Left renal pelvis (tissue), 4 donors: Measurements from ENCODE around the gene TMEM254. TPM values are rescaled to one million over a fixed set of nuclear protein-coding genes. Genes with fewer than 3 reads are reported as not detected.
"Not testable (repeated sequence)": the region's sequence is repeated elsewhere in the genome, so short reads cannot be mapped to it uniquely, and the experiment has no call there.

Experiments
- DNase-seq, 4 donors: peaks; one replicate each; pipeline ENCODE4 v3.0.0-alpha.2; 2013; ENCODE audit warnings: low read depth in 4 of 4, low spot score in 3 of 4
- polyA plus RNA-seq, 4 donors: library from polyadenylated mRNA; unstranded; fragments of 120-200 nt; gene quantifications; one replicate each; pipeline ENCODE4 v1.2.1, GENCODE V29; 2013; ENCODE audit not compliant: insufficient read length in 4 of 4

The TMEM254 gene
- polyA plus RNA-seq, 4 donors = 43.7 to 63.2 (median 59.9) TPM

- no peak for DNase-seq
Observed at GRCh38 chr10:80131499-80131901, 53.0 kb downstream of the TMEM254 start.

- no peak for DNase-seq
Observed at GRCh38 chr10:80132299-80133139, 54.1 kb downstream of the TMEM254 start, which contains the start of gene PLAC9. Gene PLAC9 (plus strand): TSS chr10:80132730. CDS start chr10:80132763, 33 bp downstream.

DNA sequence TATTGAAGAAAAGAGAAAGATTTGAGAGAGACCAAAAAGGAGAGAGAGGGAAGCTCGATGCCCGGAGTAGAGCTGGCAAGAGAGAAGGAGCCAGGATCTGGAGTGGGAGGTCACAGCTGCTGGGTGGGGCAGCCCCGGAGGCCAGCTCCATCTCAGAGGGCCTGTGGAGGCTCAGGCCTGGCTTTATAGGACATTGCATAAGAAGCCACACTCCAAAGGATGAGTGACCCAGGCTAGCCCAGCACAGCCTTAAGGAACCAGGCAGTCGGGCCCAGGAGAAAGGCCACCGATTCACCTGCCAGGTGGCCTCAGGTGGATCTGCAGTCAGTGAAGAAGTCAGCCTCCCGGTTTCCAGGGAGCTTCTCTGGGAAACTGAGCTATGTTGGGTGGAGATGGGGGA lies 54.7 kb downstream of the TMEM254 start:
- DNase-seq = no peak

DNA sequence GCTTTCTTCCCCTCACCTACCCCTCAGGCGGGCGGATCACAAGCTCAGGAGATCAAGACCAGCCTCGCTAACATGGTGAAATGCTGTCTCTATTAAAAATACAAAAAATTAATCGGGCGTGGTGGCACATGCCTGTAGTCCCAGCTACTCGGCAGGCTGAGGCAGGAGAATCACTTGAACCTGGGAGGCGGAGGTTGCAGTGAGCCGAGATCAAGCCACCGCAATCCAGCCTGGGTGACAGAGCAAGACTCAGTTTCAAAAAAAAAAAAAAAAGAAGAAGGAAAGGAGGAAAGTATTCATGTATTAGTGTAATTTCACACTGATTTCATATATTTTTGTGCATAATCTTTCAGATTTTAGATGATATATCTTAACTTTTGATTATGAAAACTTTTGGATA lies 55.2 kb downstream of the TMEM254 start:
- not testable (repeated sequence) for DNase-seq

- no peak for DNase-seq
Observed at GRCh38 chr10:80136134-80136571, 57.7 kb downstream of the TMEM254 start.

DNA sequence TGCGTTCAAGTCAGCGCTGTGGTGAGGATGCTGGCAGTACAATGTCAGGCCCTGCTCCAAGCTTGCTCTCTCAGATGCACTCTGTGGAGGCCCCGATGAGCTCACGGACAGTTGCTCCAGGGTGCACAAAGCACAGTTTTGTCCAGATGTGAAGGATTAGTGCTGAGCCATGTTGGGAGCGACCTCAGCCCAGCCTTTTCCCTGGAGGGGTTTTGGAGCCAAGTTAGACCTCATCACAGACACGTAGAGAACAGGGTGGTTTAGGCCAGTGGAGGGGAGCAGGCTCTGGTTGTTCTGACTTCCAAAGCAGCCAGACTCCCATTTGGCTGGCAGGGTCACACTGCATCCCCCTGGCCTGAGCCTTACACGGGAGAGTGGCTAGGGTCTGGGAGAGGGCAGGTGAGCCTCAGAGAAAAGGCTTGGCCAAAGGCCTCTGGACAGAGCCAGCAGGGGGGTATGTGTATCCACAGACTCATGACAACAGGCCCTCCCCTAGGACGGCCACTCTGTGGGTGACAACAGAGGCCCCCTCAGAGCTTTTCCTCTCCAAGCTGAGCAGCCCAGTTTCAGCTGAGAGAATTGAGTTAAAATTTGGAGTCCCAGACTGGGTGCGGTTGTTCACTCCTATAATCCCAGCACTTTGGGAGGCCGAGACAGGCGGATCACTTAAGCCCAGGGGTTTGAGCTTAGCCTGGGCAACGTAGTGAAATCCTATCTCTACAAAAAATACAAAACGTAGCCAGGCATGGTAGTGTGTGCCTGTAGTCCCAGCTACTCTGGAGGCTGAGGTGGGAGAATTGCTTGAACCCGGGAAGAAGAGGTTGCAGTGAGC lies 58.8 kb downstream of the TMEM254 start:
- DNase-seq = no peak

GRCh38 chr10:80137920-80138319 lies 59.5 kb downstream of the TMEM254 start:
- DNase-seq = no peak

DNA sequence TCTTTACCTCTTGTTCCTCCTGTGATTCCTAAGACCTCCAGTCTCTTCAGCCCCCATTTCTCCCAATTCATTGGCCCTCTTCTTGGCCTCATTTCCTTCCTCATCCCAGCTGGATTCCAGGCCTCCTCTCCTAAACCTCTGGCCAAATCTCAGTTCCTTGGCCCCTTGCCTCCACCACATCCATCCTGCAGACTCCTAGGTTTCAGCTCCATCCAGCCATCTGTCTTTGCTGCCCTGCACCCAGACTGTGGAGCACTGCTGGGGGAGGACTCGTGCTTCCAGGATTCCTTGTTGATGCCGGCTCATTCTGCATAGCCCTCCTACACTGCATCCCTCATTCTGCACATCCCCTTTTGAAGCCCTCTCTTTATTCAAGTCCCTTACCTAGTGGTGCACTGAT lies 60.8 kb downstream of the TMEM254 start:
- DNase-seq = no peak

DNA sequence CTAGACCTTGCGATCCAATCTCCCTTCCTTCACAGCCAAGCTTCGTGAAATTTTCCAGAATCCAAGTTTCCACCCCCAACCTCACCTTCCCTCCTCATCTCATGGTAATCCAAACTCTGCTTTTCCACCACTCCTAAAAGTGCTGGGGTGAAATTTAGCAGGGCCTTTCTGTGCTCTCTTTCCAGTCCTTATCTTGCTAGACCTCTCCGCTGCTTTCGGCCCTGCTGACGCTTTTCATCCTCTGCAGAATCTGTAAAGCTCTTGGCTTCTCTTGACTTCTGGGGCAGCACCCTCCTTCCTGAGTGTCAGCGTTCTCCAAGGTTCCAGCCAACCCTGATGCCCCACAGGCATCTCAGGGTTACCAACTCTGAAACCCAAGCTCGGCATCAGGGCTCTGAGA lies 61.8 kb downstream of the TMEM254 start:
- DNase-seq = no peak

DNA sequence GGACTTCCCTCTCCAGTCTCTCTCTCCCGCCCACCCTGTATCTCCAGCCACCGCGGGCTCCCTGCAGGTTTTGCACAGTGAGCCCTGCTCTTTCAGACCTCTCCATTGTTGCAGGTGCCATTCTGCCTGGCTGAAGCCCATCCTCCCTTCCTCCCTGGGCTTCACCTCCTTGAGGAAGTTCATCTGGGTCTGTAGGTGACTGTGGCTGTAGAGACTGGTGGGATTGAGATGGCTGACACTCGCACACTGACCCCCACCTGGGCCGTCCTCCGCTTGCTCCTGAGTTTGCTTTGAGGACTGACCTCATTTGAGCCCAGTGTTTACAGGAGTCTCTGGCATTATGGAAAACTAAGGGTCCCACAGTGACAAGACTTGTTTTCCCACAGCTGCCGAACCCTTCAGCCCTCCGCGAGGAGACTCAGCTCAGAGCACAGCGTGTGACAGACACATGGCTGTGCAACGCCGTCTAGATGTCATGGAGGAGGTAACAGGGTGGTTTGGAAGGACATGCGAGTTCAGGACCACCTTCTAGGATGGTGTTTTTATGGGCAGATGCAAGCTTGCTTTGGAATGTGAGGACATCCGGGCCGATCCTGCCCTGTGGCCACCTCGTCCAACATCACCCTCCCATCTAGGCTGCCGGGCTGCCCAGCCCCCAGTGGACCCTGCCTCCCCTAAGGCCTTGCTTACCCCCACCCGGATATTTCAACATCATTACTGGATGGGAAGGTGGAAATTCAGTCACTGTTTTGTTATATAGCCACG lies 63.4 kb downstream of the TMEM254 start:
- no peak for DNase-seq

Other genes with a start within 250 kb of the TMEM254 start
- 1 to 10 TPM in 2 of 4 donors, under 1 TPM in 2; 0.46 to 1.5 (median 0.93) TPM for gene SFTPD, start 129.6 kb upstream of the TMEM254 start, polyA plus RNA-seq
- 10 to 100 TPM; 20.1 to 69.0 (median 25.6) TPM for gene PLAC9, start 54.1 kb downstream of the TMEM254 start, polyA plus RNA-seq
- 100 to 1,000 TPM; 110 to 147 (median 140) TPM for gene ANXA11, start 126.9 kb downstream of the TMEM254 start, polyA plus RNA-seq
- gene MAT1A, start 211.0 kb downstream of the TMEM254 start, polyA plus RNA-seq = 1 to 10 TPM in 3 of 4 donors, under 1 TPM in 1; 0.90 to 1.5 (median 1.3) TPM